Prostate gland (tissue), 2 donors: Measurements from ENCODE around the gene CTCF.

Experiments
- POLR2A ChIP-seq: fragments of 450-650 bp; IDR thresholded peaks from one replicate; pipeline ENCODE4 v1.6.1; 2016; ENCODE audit warnings: antibody characterized with exemption, mild to moderate bottlenecking
- TF ChIP-seq, protein P1 (sequence below), 4 experiments: fragments of 200-600 bp in 2 of 4; fragments of 450-650 bp in 2 of 4; sonication (generic) in 2 of 4; IDR thresholded peaks; 1 replicate in 3 of 4; 2 replicates in 1 of 4; pipeline ENCODE4 v1.5.1; 2016 to 2019; ENCODE audit warnings: antibody characterized with exemption in 4 of 4, mild to moderate bottlenecking in 2 of 4, moderate library complexity in 2 of 4

DNA sequence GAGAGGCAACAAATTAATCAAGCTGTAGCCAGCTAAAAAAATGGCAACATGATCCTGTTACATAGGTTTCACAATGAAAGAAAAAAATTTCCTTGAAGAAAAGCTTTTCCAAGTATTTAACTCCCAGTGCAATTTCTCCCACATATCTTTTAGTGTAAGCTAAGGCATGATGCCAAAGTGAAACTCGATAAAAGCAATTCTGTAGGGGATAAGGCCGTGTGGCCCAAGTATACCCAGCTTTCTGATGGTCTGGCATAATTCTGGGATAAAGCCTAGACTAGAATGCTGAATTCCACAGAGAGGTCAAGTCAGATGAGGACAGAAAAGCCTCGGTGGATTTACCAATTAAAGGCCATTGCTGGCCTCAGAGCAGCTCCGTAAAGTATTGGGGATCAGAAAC lies 36.2 kb downstream of the CTCF start:
- TF ChIP-seq, protein P1, sequence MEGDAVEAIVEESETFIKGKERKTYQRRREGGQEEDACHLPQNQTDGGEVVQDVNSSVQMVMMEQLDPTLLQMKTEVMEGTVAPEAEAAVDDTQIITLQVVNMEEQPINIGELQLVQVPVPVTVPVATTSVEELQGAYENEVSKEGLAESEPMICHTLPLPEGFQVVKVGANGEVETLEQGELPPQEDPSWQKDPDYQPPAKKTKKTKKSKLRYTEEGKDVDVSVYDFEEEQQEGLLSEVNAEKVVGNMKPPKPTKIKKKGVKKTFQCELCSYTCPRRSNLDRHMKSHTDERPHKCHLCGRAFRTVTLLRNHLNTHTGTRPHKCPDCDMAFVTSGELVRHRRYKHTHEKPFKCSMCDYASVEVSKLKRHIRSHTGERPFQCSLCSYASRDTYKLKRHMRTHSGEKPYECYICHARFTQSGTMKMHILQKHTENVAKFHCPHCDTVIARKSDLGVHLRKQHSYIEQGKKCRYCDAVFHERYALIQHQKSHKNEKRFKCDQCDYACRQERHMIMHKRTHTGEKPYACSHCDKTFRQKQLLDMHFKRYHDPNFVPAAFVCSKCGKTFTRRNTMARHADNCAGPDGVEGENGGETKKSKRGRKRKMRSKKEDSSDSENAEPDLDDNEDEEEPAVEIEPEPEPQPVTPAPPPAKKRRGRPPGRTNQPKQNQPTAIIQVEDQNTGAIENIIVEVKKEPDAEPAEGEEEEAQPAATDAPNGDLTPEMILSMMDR (IDR thresholded peaks at IDR 0.05), result no peak
- TF ChIP-seq POLR2A, result no peak
